GM19324 (cell line): ENCODE results near the gene NUDT16.
A peak's percentile ranks its signal among the peaks of the same experiment; 100 is the strongest.

ENCODE experiments used
- ATAC-seq: cut with Tn5 transposase; IDR thresholded peaks from one replicate; pipeline ENCODE4 v1.9.1; 2021; ENCODE audit warnings: mild to moderate bottlenecking, moderate library complexity; ENCODE audit not compliant: unreplicated experiment, low FRiP score

Gene NUDT16

DNA sequence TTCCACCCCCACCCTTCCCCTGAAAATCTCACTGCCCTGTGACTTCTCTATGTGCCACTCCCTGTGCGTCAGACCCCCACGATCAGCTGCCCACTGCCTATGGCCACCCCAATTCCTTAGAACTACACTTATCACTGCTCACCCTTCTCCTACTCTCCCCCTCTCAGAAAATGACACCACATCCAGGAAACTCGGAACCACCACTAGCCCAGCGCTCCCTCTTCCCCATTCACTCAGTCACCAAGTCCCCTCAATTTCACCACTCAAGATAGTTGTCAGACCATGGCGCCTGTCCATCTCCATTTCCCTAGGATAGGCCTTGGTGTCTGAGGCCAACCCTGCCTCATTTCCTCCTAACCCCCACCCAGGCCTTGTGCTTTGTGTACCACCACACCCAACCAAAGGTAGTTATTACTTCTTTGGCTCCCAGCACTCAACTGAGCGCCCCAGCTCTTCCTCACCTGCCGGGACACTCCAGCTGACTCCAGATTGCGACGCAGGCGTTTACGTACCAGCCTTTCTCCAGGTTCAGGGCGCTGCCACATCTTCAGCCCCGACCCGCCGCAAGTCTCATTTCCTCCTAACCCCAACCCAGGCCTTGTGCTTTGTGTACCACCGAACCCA, 641 bp upstream of the NUDT16 start:
- peak; percentile 1 for ATAC-seq

DNA sequence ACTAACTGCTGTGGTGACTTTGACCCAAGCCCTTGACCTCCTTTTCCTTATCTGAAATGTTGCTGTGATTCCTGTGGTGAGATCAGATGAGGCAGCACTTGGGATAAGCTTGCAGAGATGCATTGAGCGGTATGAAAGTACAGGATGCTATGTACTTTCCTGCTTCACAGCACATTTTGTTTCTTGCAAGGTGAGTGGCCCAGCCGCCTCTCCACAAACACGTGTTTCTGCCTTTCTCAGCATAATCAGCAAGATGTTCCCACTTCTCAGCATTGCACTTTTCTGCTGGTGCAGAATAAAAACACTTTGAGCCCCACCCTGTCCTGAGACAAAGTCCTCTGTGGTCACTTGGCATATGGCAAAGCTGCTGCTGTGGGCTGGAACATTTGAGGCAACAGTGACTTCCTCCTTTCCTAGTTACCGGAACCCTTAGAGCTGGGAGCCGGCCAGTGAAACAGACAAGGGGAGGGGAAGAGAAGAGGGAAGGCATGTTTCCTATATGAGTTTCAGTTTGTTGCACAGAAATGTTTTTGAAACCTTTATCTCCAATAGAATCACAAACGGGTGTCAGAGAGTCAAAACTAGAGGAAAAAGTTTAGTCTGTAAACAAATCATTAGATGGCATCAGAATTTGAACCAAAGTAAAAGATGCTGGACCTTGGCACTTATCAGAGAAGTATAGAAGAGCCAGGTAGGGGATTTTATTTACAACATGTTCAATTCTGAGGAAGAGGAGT, 5.0 kb downstream of the NUDT16 start:
- ATAC-seq, result no peak

DNA sequence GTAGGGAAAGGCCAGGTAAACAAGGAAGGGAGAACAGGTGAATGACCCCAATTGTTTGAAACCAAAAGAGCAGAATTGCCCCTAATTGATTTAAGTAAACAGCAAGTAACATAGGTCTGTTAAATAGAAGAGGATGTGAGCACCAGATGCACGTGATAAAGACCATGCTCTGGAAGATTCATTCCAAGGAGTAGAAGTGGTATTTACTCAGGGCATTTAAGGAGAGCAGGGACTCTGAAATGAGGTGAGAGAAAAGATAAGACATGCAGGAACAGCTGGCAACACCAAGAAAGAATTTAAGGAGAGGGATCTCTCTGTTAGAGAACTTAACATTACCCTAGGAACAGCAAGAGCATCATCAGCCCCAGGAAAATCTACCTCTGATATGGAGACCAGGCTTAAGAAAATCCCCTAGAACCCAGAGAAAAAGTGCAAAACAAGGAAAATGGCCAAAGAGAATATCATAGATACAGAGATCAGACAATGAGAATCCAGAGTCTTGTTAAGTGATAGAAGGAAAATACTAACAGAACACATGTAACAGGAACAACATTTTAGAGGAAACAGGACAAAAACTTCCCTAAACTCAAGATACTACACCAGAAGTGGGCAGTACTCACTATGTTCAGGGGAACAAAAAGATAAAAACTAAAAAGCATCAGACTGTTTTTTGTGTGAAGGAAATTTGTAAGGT, 6.4 kb downstream of the NUDT16 start:
- ATAC-seq, result no peak

DNA sequence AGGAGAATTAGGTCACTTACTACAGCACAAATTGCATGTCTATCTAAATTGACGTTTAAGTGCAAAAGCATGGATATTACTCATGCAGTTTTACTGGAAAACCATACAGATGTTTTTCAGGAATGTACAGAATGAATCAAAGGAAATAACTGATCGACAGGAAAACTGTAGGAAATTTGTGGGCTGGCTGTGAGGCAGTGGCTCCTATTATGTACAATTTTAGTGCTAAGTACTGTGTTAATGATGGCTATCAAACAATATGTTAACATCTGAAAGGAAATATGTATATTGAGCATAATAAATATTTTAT, 6.9 kb downstream of the NUDT16 start:
- no peak for ATAC-seq

DNA sequence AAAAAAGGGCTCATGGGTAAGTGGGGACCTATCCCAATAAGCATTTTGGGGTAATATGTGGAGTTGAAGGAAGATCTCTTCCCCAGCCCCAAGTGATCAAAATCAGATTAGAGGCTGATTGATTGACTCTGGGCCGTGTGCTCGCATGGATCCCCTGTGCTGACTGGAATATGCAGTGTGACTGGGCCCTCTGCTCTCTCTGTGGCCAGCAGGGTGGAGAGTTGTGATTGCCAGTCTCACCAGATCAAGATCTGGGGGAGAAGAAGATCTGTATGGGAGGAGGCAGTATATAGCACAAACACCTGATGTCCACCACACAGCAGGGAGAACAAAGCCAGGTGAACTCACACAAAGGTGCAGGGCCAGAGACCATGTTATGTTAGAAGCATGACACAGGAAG, 8.8 kb downstream of the NUDT16 start:
- ATAC-seq, result no peak

DNA sequence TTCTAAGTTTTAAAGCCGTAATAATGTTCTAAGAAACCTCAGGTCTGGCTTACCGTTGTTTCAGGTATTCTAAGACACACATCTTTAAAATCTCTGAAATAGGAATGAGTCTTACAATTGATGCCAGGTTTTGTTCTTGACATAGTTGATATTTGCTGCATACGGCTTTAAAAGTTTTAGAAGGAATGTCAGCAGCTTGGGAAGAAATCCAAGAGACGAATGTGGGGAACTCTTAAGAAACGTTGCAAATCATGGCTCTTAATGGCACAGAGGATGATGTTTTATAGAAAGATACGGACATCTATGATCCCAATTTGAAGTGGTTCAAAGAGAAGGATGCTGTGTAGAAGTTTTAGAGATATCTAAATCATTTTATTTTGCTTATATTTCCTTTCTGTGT, 11.5 kb downstream of the NUDT16 start:
- ATAC-seq, result no peak

DNA sequence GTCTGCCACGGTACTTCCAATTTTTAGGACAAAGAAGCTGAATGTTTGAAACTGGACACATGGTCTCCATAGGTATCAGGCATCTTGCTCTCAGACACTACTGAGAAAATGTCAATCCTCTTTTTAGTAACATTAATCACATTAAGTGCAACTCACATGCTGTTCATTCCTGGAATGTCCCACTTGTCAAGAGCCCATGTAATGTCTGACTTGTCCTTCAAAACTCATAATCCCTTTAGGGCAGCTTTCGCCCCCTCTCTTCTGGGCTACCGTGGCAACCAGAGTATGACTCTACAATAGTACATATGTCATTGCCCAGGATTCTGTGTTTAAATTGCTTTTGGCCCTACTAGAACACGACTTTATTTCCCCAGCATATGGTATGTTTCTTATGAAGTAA, 12.3 kb downstream of the NUDT16 start:
- ATAC-seq, result no peak

DNA sequence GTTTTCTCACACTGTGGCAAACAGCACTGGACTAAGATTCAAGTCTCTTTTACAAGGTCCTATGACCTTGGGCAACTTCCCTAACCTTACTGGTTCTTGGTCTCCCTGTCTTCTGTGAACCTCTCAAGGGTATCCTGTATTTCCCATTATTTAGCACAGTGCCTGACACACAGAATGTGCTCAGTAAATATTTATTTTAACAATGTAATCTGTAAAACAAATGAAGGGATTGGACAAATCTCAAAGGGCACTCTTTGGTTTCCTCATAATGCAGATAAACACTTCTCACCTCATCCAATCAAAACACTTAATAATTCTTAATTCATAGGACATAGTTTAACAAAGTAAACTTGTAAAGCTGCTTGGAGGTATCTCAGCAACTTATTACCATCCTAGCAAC, 12.8 kb downstream of the NUDT16 start:
- no peak for ATAC-seq

DNA sequence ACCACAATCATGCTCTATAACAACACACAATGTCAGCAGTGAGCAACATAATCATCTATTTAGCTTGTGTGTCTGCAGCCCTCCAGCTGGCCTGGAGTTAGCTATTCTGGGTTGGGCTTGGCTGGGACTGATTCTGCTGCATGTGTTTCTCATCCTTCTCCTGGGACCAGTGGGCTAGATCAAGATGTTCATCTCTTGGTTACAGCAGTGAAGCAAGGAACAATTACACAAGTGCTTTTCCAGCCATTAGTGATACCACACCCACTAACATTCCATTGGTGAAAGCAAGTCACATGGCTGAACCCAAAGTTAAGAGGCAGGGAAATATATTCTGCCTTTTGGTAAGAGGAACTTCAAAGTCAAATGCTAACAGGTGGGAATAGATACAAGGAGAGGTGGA, 14.6 kb downstream of the NUDT16 start:
- no peak for ATAC-seq

DNA sequence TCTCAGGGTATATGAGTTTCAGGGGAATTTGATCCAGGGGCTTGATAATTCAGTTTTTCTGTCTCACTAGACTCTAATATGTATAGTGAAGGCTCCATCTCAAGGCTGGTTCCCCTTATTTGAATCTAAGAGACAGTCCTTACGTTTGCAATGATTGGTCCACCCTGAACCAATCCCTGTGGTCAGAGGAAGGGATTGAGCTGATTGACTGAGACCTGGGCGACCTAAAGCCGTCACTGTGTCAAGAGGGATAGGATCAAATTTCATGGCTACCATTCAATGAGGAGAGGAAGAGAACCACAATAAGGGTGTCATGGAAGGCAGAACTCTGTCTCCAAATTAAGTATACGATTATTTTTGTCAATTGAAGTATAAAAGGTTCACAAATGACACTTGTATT, 16.3 kb downstream of the NUDT16 start:
- no peak for ATAC-seq

DNA sequence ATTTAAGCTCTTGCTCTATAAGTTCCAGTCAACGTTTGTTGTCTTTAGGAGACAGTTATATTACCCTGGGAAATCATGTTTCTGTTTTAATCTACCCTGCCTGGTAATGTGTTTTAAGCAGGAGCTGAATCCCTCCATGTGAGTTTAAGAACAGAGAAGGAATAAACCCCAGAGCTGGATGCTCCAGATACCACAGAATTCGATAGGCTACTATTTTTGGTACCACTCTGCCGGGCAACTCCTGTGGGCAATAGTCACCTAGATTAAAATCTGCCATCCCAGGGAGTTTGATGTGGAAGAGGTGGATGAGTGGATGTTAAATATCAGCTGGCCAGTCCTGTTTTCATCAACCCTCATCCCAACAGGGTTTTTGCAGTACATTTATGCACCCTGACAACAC, 20.4 kb downstream of the NUDT16 start:
- ATAC-seq, result no peak

DNA sequence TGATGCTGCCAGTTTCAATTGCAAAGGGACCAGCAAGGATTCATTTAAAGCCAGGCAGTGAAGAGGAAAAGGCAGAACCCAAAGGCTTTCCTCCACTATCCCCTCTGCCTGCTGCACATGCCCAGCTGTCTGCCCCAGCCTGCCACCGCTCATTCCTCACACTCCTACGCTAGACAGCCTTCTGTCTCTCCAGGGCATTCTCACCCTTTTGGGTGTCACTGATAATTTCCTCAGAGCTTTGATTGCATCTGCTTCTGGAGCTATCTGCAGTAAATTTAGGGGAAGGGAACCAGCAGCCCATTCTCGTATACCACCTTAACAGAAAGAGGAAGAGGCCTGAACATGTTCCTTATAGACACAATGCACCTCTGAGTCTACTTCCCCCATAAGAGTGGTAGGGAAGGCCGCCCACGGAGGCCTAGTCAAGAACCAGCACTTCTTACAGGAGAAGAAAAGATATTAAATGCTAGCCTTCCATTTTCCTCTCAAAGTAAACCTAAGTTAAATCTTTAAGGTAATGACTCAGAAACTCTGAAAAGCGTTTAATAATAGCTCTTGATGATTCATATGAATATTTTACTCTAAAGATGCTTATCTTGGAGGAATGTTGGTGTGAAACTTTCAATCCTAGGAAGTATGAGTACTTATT, 20.9 kb downstream of the NUDT16 start:
- no peak for ATAC-seq

DNA sequence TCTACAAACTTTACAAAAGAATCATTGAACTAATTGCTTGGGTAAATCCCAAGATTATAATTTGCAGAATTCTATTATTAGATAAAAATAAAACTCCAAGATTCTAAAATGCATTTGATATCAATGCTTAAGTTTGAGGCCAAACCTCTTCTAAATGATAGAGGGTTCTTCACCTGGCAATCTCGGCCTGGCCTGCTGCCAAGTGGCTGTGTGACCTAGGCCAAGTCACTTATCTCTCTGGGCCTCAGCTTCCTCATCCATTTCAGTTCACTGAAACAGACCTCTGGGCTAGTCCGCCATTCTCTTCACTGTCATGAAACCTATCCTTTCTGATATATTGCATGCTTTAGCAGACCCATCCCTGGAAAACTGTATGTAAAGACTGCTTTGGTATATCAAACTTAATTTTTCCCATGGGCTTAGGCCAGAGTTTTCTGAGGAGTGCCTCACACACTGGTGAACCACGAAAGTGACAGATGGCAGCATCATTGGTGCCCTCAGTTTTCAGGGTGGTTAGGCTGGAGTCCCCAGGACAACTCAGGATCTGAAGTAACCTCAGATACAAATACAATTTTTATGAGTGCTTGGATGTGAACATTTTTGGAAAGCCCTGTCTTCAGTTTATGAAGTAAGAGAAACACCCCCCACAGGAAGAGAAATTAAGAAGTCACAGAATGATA, 21.8 kb downstream of the NUDT16 start:
- ATAC-seq, result no peak

DNA sequence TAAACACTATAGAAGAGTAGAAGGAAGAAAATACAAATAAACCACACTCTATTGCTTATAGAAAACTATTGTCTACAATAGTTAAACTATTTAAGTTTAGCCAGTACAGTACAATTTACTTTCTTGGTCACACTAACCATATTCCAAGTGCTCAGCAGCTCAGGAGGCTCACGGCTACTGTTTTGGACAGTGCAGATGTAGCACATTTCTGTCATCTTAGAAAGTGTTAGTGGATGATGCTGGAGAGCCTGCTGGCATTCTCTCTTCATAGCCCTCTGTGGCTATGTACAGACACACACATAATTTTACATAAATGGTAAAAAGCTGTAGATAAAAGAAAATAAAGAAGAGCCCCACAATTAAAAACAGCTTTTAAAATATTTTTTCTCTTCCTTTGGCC, 23.8 kb downstream of the NUDT16 start:
- no peak for ATAC-seq

DNA sequence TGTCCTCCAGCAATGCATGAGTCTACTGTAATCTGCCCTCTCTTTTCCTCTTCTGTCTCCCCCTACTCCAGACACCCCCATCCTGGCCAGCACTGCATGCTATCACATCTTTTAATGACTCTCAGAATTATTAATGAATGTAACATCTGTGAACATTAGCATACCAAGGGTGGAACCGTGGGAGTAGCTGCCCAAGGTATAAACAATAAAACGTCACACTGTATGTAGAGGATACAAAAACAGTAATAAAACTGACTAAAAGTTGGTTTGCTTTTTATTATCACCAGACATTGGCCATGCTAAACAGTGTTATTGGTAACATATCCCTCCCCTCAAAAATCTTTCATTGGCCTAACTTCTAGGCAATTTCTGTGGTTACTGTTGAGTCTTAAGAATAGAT, 24.7 kb downstream of the NUDT16 start:
- ATAC-seq, result no peak

DNA sequence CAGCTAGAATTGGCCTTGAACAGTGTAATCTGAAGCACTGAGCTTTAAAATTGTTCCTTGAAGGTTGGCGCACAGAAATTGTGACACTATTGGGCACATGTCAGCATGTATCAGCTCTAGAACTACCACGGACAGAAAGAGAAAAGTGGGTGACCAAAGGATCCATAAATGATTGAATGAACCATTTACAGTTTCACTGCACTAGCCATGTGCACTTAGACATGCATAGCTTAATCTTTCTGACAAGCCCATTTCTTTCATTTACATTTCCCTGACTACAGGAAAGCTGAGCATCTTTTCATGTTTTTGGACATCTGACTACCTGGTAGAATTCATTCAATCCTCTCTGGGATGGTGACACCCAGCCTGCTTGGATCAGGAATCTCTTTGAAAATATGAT, 36.2 kb downstream of the NUDT16 start:
- no peak for ATAC-seq

DNA sequence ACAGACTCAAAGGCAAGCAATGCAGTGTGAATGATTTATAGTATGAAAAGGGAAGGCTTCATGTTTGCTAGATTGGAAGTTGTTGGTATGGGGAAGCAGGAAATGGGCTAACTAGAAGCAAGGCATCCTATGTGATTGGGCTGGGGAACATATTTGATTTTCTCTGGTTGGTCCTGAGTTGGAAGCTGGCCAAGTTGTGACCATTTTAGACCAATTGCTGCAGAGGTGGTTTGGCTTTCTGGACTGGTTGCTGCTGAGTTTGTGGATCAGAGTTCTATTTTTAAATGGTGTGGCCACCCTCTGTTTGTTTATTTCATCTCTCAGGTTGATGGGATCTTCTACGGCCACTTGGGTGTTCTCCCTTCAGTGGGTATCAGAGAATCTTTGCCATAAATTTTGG, 39.7 kb downstream of the NUDT16 start:
- ATAC-seq, result no peak

DNA sequence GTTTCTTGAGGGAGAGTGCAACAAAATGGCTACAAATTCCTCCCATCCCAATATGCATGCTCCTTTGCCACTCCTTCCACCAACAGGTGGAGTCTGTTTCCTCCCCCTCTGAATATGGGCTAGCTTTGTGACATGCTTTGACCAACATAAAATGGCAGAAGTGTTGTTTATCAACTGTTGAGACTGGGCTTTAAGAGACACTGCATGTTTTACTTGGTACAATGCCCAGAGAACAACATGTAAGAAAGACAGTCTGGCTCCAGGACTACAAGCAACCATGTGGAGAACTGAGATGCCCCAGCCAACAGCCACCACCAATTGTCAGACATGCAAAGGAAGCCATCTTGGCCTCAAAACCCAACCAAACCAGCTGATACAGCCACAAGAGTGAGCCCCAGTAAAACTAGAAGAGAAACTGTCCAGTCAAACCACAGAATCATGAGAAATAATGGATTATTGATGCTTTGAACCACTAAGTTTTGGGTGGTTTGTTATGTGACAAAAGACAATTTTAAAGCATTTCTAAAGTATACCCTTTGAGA, 40.5 kb downstream of the NUDT16 start:
- no peak for ATAC-seq

DNA sequence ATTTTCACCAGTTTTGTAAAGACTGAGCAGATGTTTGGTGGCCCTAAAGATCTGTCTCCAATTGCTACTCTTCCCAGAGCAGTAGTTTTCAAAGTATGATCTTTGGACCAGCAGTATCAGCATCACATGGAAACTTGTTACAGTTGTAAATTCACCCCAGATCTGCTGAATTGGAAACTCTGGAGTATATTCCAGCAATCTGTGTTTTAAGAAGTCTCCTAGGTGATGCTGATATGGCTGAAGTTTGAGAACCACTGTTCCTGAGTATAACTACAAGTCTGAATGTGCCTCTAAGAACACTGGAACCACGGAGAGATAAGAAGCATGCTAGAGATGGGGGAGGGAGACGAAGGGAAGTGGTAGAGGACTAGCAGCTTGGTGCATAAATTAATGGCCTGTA, 45.7 kb downstream of the NUDT16 start:
- ATAC-seq, result no peak

DNA sequence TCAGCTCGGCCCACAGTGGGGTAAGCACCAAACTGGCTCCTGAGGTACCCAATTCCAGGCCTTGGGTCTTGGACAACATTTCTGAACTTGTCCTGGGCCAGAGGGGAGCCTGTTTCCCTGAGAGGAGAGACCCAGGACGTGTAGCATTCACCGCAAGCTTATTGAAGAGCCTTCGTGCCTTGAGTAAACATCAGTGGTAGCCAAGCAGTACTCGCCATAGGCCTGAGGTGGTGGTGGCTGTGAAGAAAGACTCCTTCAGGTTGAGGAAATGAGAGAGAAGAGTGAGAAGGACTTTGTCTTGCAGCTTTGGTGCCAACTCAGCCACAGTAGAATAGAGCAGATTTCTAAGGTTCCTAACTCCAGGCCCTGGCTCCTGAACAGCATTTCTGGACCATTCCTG, 50.2 kb downstream of the NUDT16 start:
- no peak for ATAC-seq

DNA sequence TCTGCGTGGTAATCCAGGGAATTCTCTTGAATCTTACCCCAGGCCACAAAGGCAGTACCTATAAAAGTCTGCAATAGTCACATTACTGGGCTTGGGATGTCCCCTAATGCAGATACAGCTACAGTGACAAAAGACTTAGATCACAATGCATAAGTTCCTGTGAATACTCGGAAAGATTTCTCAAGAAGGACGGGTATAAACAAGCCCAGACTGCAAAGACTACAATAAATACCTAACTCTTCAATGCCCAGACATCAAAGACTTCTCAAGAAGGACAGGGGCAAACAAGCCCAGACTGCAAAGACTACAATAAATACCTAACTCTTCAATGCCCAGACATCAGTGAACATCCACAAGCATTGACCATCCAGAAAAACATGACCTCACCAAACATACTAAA, 50.9 kb downstream of the NUDT16 start:
- ATAC-seq, result no peak
